ENCODE measurements around the gene PPP1R36. TPM values are rescaled to one million over a fixed set of nuclear protein-coding genes. Genes with fewer than 3 reads are reported as not detected.

The PPP1R36 gene
- total and polyA plus RNA-seq, 2 donors from 2014 or later = 2.7 to 2.8 TPM

DNA sequence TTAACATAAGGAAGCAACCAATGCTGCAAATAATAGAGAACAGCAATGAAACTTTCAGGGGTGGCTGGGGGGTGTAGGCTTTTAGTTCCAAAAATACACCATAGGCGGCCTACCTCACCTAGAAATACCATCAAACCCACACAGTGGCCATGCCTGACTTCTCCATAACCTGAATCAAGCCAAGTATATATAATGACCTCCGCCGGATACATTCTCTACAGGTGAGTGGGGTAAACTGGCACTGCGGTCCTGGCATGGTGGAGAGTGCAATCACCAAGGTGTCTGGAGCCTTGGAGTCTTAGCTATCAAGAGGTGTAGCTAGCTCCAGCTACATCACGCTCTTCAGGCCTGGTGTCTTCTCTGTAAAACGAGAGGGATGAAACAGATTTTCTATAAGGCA, 47.3 kb upstream of the PPP1R36 start:
- peak overlapping the region; percentile 80 to 84 (median 84) for H3K4me3 ChIP-seq (ENCODE audit: low read length in 3 of 3)
- no peaks in the 10 kb centered on the region for H3K36me3 ChIP-seq (ENCODE audit: control insufficient read depth in 2 of 3, insufficient read depth in 3 of 3, low read length in 3 of 3)
- DNase-seq = peak in 2 of 5 donors; percentile 33 to 42
- intact Hi-C loops (cut with DNase I) = no loop called here
- H3K9ac ChIP-seq (ENCODE audit: low read length in 3 of 3) = peak overlapping the region; percentile 37 to 95 (median 94)
- FAIRE-seq = no peak
- peak overlapping the region; percentile 98 to 100 for H3K27ac ChIP-seq (ENCODE audit: low read depth in 2 of 2, low read length in 2 of 2)
- H3K27me3 ChIP-seq (ENCODE audit: control insufficient read depth, insufficient read depth, low read length) = no peaks in the 10 kb centered on the region
- H3K9me3 ChIP-seq (ENCODE audit: control insufficient read depth in 2 of 3, insufficient read depth in 1 of 3, low read length in 3 of 3) = no peaks in the 10 kb centered on the region
- peaks cover 2 to 21% (median 13%) of the 10 kb centered on the region in 3 donors for H3K4me1 ChIP-seq (ENCODE audit: control insufficient read depth in 2 of 3, insufficient read depth in 2 of 3, low read depth in 1 of 3, low read length in 3 of 3)
- TF ChIP-seq CTCF (IDR thresholded peaks at IDR 0.05; ENCODE audit: borderline replicate concordance, extremely low read depth, insufficient read depth) = no peak

DNA sequence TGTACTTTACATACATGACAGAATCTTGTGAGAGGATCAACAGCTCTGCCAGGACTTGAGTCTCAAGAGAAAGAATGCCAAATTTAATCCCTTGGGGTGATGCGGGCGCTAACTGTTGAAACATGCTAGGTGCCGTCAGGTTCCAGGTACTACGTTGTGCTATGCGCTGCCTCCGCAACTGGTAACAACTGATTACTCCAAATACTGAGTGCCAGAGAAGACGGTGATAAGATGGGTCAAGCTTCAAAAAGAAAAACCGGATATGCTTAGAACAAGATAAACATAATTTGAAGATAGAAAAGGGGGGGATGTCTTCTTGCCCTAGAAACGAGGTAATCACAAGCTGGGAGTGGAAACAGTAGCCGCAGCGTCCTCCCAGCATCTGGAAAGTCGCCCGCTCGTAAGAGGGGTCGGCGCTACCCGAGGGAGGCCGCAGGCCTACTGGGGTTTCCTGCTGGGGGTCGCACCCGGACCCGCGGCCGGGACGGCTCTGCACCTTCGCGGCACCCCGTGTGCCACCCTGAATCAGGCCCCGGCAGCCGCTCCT, 46.8 kb upstream of the PPP1R36 start:
- intact Hi-C loops (cut with DNase I) = no loop called here
- peak overlapping the region; percentile 80 to 84 (median 84) for H3K4me3 ChIP-seq (ENCODE audit: low read length in 3 of 3)
- H3K27me3 ChIP-seq (ENCODE audit: control insufficient read depth, insufficient read depth, low read length) = no peaks in the 10 kb centered on the region
- peak overlapping the region; percentile 37 to 95 (median 94) for H3K9ac ChIP-seq (ENCODE audit: low read length in 3 of 3)
- no peak for FAIRE-seq
- no peaks in the 10 kb centered on the region for H3K36me3 ChIP-seq (ENCODE audit: control insufficient read depth in 2 of 3, insufficient read depth in 3 of 3, low read length in 3 of 3)
- peak in 3 of 5 donors; percentile 15 to 62 (median 60) for DNase-seq
- TF ChIP-seq CTCF (IDR thresholded peaks at IDR 0.05; ENCODE audit: borderline replicate concordance, extremely low read depth, insufficient read depth) = no peak
- H3K9me3 ChIP-seq (ENCODE audit: control insufficient read depth in 2 of 3, insufficient read depth in 1 of 3, low read length in 3 of 3) = no peaks in the 10 kb centered on the region
- peak overlapping the region; percentile 98 to 100 for H3K27ac ChIP-seq (ENCODE audit: low read depth in 2 of 2, low read length in 2 of 2)
- H3K4me1 ChIP-seq (ENCODE audit: control insufficient read depth in 2 of 3, insufficient read depth in 2 of 3, low read depth in 1 of 3, low read length in 3 of 3) = peaks cover 2 to 21% (median 13%) of the 10 kb centered on the region in 3 donors

- H3K9ac ChIP-seq (ENCODE audit: low read length in 3 of 3) = peak within 1 kb of the TSS; percentile 44 to 95 (median 94)
- no peaks in the 10 kb centered on the region for H3K9me3 ChIP-seq (ENCODE audit: control insufficient read depth in 2 of 3, insufficient read depth in 1 of 3, low read length in 3 of 3)
- FAIRE-seq (no peak), DNase-seq (peak; percentile 93 to 98 (median 96))
- TF ChIP-seq CTCF (IDR thresholded peaks at IDR 0.05; ENCODE audit: borderline replicate concordance, extremely low read depth, insufficient read depth) = no peak
- H3K4me1 ChIP-seq (ENCODE audit: control insufficient read depth in 2 of 3, insufficient read depth in 2 of 3, low read depth in 1 of 3, low read length in 3 of 3) = peaks cover 2 to 21% (median 13%) of the 10 kb centered on the region in 3 donors
- no peaks in the 10 kb centered on the region for H3K36me3 ChIP-seq (ENCODE audit: control insufficient read depth in 2 of 3, insufficient read depth in 3 of 3, low read length in 3 of 3)
- no peaks in the 10 kb centered on the region for H3K27me3 ChIP-seq (ENCODE audit: control insufficient read depth, insufficient read depth, low read length)
- peak within 1 kb of the TSS; percentile 83 to 84 (median 84) for H3K4me3 ChIP-seq (ENCODE audit: low read length in 3 of 3)
- peak within 1 kb of the TSS; percentile 98 to 100 for H3K27ac ChIP-seq (ENCODE audit: low read depth in 2 of 2, low read length in 2 of 2)
- intact Hi-C loops (cut with DNase I) = no loop called here
Measured at GRCh38 chr14:64503434-64504309, 46.1 kb upstream of the PPP1R36 start, which contains the start of gene ZBTB25. Gene ZBTB25, minus strand, starts transcription at chr14:64503838. Its CDS starts 13,305 bp downstream, at chr14:64490533.
